K562 (cell line): ENCODE data around the gene ANKRD24. TPM values are rescaled to one million over a fixed set of nuclear protein-coding genes. Genes with fewer than 3 reads are reported as not detected.
A peak's percentile ranks its signal among the peaks of the same experiment; 100 is the strongest.

Experiments used
- ADNP ChIP-seq: fragments of 200-800 bp; sonication (Bioruptor generic); IDR thresholded peaks from 2 replicates; pipeline ENCODE4 v1.6.1; 2016; ENCODE audit warnings: missing genetic modification characterization, missing compliant biosample characterization
- BCOR ChIP-seq: fragments of 450-650 bp; IDR thresholded peaks from 2 replicates; pipeline ENCODE4 v1.6.1; 2016
- CEBPB ChIP-seq: fragments of 450-650 bp; IDR thresholded peaks from 2 replicates; pipeline ENCODE4 v1.6.1; 2016; ENCODE audit warnings: missing genetic modification characterization, missing compliant biosample characterization
- ELF2 ChIP-seq: fragments of 250-450 bp; sonication (Bioruptor Pico); IDR thresholded peaks from 2 replicates; pipeline ENCODE4 v1.5.0; 2021; ENCODE audit warnings: mild to moderate bottlenecking
- HCFC1 ChIP-seq: IDR thresholded peaks from 2 replicates; pipeline ENCODE4 v1.6.1; 2012; ENCODE audit warnings: low read depth, low read length, improper control_type of control experiment
- HMG20B ChIP-seq: fragments of 250-450 bp; sonication (Bioruptor Pico); IDR thresholded peaks from 2 replicates; pipeline ENCODE4 v1.5.0; 2021; ENCODE audit warnings: mild to moderate bottlenecking
- JUNB ChIP-seq: fragments of 450-650 bp; formaldehyde crosslinking; conservative IDR thresholded peaks from 2 replicates; pipeline ENCODE4 v1.4.0; 2020; ENCODE audit warnings: mild to moderate bottlenecking
- KDM1A ChIP-seq, 2 experiments: fragments of 450-650 bp; IDR thresholded peaks; 2 replicates each; pipeline ENCODE4 v1.6.1; 2016; ENCODE audit warnings: mild to moderate bottlenecking in 2 of 2
- NR2C2 ChIP-seq, 2 experiments: fragments of 200-800 bp in 1 of 2; sonication (Bioruptor generic) in 1 of 2; sonication (generic) in 1 of 2; formaldehyde crosslinking in 1 of 2; IDR thresholded peaks; 2 replicates each; pipeline versions ENCODE4 v1.6.1 to v1.8.0; 2016 to 2022; ENCODE audit warnings: mild to moderate bottlenecking in 1 of 2, missing compliant biosample characterization in 1 of 2, missing genetic modification characterization in 1 of 2, missing genetic modification reagents in 1 of 2
- PTBP1 ChIP-seq: fragments of 200-400 bp; formaldehyde crosslinking; IDR thresholded peaks from 2 replicates; pipeline ENCODE4 v1.6.1; 2017; ENCODE audit warnings: low read depth, low read length
- REST ChIP-seq, 2 experiments: fragments of 450-650 bp; formaldehyde crosslinking in 1 of 2; IDR thresholded peaks; 2 replicates each; pipeline versions ENCODE4 v1.4.0 to v1.6.1; 2014 to 2020; ENCODE audit warnings: mild to moderate bottlenecking in 2 of 2, borderline replicate concordance in 1 of 2, low read depth in 1 of 2
- WHSC1 ChIP-seq: IDR thresholded peaks from one replicate; pipeline ENCODE4 v1.6.1; 2012; ENCODE audit warnings: low read length, control low read depth, inconsistent platforms
- XRCC4 ChIP-seq: IDR thresholded peaks from one replicate; pipeline ENCODE4 v1.6.1; 2011; ENCODE audit not compliant: insufficient read depth, insufficient read length; ENCODE audit errors: extremely low read depth
- ZBTB17 ChIP-seq: fragments of 450-650 bp; formaldehyde crosslinking; IDR thresholded peaks from 2 replicates; pipeline ENCODE4 v1.4.0; 2020; ENCODE audit warnings: mild to moderate bottlenecking
- ZFP36 ChIP-seq: fragments of 150-350 bp; IDR thresholded peaks from 2 replicates; pipeline ENCODE4 v1.6.1; 2018; ENCODE audit warnings: low read length, low read depth; ENCODE audit not compliant: partially characterized antibody
- ZFX ChIP-seq: sonication (generic); formaldehyde crosslinking; IDR thresholded peaks from 2 replicates; pipeline ENCODE4 v1.8.0; 2022; ENCODE audit warnings: mild to moderate bottlenecking, missing genetic modification reagents, moderate library complexity
- ZHX1 ChIP-seq: fragments of 150-350 bp; conservative IDR thresholded peaks from 2 replicates; pipeline ENCODE4 v1.6.1; 2014; ENCODE audit warnings: low read length
- ZNF24 ChIP-seq: fragments of 450-650 bp; IDR thresholded peaks from 2 replicates; pipeline ENCODE4 v1.6.1; 2016
- ZNF324 ChIP-seq: fragments of 250-450 bp; sonication (Bioruptor Pico); IDR thresholded peaks from 2 replicates; pipeline ENCODE4 v1.4.0; 2020; ENCODE audit warnings: mild to moderate bottlenecking
- ZNF436 ChIP-seq: fragments of 250-450, 450-650 bp; sonication (Bioruptor Pico); formaldehyde crosslinking; IDR thresholded peaks from 2 replicates; pipeline ENCODE4 v1.7.0; 2020; ENCODE audit warnings: mild to moderate bottlenecking
- polyA plus RNA-seq, 8 experiments: library from polyadenylated mRNA; depleted of rRNA in 4 of 8; stranded (reverse) in 5 of 8; unstranded in 3 of 8; fragments of >200 nt; fragmentation: Nextera tagmentation in 2 of 8; fragmentation: Illumina TruSeq in 1 of 8; extraction: Ambion mirVana in 2 of 8; extraction: Trizol in 1 of 8; gene quantifications; 2 replicates each; pipeline versions ENCODE4 v1.2.1 to v1.2.3, GENCODE V29; 2011 to 2014; ENCODE audit warnings: inconsistent platforms in 1 of 8, missing spikeins in 1 of 8
- total RNA-seq, 7 experiments: library from RNA; depleted of rRNA in 6 of 7; stranded (reverse); fragments of >200 nt in 6 of 7; fragmentation: Illumina TruSeq in 2 of 7; extraction: Trizol in 2 of 7; gene quantifications; 2 replicates each; pipeline versions ENCODE4 v1.2.1 to v1.2.3, GENCODE V29; 2011 to 2021; ENCODE audit warnings: low replicate concordance in 1 of 7

Gene ANKRD24
- total and polyA plus RNA-seq, 9 of the 15 experiments (the other 6 are each of a cell fraction or from before 2014, with no cell fraction given), result 0.07 to 0.12 (median 0.09) TPM; not detected in 5

DNA sequence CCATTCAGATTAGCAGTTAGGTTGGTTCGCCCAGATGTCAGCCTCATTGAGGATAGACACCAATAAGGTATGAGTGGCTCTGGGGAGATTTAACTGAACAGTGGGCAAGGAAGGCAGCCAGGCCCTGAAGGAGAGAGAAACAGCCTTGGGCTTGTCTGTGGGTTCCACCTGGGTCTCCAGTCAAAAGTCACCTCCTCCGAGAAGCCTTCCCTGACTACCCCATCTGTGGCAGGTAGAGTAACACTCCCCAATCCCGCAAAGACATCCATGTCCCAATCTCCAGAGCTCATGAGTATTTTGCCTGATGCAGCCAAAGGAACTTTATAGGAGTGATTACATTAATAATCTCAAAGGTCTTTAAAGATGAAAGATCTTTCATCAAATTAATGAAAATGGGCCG, 56.3 kb downstream of the ANKRD24 start (continued):
- TF ChIP-seq REST (IDR thresholded peaks at IDR 0.05; ENCODE audit: borderline replicate concordance), result no peak
- TF ChIP-seq REST (CRISPR knock-in tag; IDR thresholded peaks at IDR 0.05; ENCODE audit: low read depth), result no peak
- TF ChIP-seq XRCC4, result no peak
- 0 out of 2 replicates have a peak, but pooled peaks have one; percentile 28 for TF ChIP-seq ADNP (tag)
- peak; percentile 79 for TF ChIP-seq ZNF436
- peak; percentile 86 for TF ChIP-seq BCOR
- TF ChIP-seq ZNF24, result no peak
- no peak for TF ChIP-seq CEBPB (tag)
- no peak for TF ChIP-seq HCFC1
- TF ChIP-seq JUNB (CRISPR knock-in tag), result no peak
- TF ChIP-seq ZBTB17 (CRISPR knock-in tag), result no peak
- TF ChIP-seq ZHX1, result no peak
- no peak for TF ChIP-seq ZNF324 (CRISPR knock-in tag)
- TF ChIP-seq ELF2, result no peak
- TF ChIP-seq KDM1A (IDR thresholded peaks at IDR 0.05), result peak; percentile 33 to 58; a peak in 2 of 4 replicates
- no peak for TF ChIP-seq WHSC1
- no peak for TF ChIP-seq ZFX (CRISPR knock-in tag)
- peak; percentile 93 for TF ChIP-seq PTBP1
- TF ChIP-seq NR2C2 (CRISPR knock-in tag; IDR thresholded peaks at IDR 0.05), result no peak
- no peak for TF ChIP-seq NR2C2 (tag; IDR thresholded peaks at IDR 0.05)
- TF ChIP-seq ZFP36, result peak; percentile 99
- no peak for TF ChIP-seq HMG20B (CRISPR knock-in tag)
